ENCODE measurements around the gene ATP8B4. TPM values are rescaled to one million over a fixed set of nuclear protein-coding genes. Genes with fewer than 3 reads are reported as not detected.

The ATP8B4 gene
- total and polyA plus RNA-seq, 2 donors from 2014 or later, result 2.1 to 12.5 TPM

DNA sequence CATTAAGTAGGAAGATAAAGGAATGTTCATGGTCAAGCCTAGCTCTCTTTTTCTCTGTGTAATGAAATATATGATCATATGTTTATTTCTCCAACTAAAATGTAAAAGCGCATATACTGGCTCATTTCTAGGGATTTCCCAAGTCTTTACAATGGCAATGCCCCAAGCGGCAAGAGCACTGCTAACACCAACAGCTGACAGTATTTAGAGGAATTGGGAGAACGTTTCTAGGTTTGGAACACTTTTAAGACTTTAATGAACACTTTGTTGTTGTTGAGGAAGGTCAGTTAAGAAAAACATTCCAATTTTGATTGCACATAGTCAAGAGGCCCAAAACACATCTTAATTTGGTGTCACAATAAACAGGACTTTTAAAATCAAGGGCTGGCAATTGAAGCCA is 132.7 kb downstream of the ATP8B4 start:
- DNase-seq (no peak), FAIRE-seq (no peak)
- TF ChIP-seq, protein P1, sequence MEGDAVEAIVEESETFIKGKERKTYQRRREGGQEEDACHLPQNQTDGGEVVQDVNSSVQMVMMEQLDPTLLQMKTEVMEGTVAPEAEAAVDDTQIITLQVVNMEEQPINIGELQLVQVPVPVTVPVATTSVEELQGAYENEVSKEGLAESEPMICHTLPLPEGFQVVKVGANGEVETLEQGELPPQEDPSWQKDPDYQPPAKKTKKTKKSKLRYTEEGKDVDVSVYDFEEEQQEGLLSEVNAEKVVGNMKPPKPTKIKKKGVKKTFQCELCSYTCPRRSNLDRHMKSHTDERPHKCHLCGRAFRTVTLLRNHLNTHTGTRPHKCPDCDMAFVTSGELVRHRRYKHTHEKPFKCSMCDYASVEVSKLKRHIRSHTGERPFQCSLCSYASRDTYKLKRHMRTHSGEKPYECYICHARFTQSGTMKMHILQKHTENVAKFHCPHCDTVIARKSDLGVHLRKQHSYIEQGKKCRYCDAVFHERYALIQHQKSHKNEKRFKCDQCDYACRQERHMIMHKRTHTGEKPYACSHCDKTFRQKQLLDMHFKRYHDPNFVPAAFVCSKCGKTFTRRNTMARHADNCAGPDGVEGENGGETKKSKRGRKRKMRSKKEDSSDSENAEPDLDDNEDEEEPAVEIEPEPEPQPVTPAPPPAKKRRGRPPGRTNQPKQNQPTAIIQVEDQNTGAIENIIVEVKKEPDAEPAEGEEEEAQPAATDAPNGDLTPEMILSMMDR (IDR thresholded peaks at IDR 0.05; ENCODE audit: borderline replicate concordance, extremely low read depth, insufficient read depth), result no peak
- intact Hi-C loops (cut with DNase I), result no loop called here
- H3K4me3 ChIP-seq (ENCODE audit: low read length in 3 of 3), result no peak overlapping the region
- no peaks in the 10 kb centered on the region for H3K27me3 ChIP-seq (ENCODE audit: control insufficient read depth, insufficient read depth, low read length)
- H3K27ac ChIP-seq (ENCODE audit: low read depth in 2 of 2, low read length in 2 of 2), result no peak overlapping the region
- H3K9ac ChIP-seq (ENCODE audit: low read length in 3 of 3), result no peak overlapping the region
- H3K4me1 ChIP-seq (ENCODE audit: control insufficient read depth in 2 of 3, insufficient read depth in 2 of 3, low read depth in 1 of 3, low read length in 3 of 3), result peaks cover 0 to 3% (median 0%) of the 10 kb centered on the region in 3 donors
- no peaks in the 10 kb centered on the region for H3K36me3 ChIP-seq (ENCODE audit: control insufficient read depth in 2 of 3, insufficient read depth in 3 of 3, low read length in 3 of 3)
- H3K9me3 ChIP-seq (ENCODE audit: control insufficient read depth in 2 of 3, insufficient read depth in 1 of 3, low read length in 3 of 3), result no peaks in the 10 kb centered on the region

DNA sequence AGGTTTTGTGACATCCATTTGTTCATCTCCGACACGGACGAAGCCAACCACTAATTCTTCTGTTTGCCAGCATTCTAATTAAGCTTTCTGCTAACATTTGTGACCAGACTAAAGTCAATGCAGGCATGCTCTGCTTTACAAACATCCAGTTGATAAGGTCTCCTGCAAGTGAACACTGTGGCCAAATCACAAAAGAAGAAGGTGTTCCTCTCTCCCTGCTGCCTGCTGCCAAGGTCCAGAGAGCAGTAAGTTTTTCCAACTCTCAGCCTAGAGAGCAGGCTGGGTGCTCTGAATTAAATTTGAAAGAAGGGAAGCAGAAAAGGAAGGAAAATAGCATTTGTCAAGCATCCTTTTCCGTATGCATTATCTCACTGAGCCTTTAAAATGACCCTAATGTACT is 133.6 kb downstream of the ATP8B4 start:
- Histone ChIP-seq H3K9ac (ENCODE audit: low read length in 3 of 3) (no peak overlapping the region), H3K9me3 (ENCODE audit: control insufficient read depth in 2 of 3, insufficient read depth in 1 of 3, low read length in 3 of 3) (no peaks in the 10 kb centered on the region), H3K36me3 (ENCODE audit: control insufficient read depth in 2 of 3, insufficient read depth in 3 of 3, low read length in 3 of 3) (no peaks in the 10 kb centered on the region), H3K27me3 (ENCODE audit: control insufficient read depth, insufficient read depth, low read length) (no peaks in the 10 kb centered on the region), H3K4me1 (ENCODE audit: control insufficient read depth in 2 of 3, insufficient read depth in 2 of 3, low read depth in 1 of 3, low read length in 3 of 3) (peaks cover 0 to 3% (median 0%) of the 10 kb centered on the region in 3 donors), H3K4me3 (ENCODE audit: low read length in 3 of 3) (no peak overlapping the region), H3K27ac (ENCODE audit: low read depth in 2 of 2, low read length in 2 of 2) (no peak overlapping the region)
- intact Hi-C loops (cut with DNase I), result no loop called here
- TF ChIP-seq, protein P1 (IDR thresholded peaks at IDR 0.05; ENCODE audit: borderline replicate concordance, extremely low read depth, insufficient read depth), result no peak
- DNase-seq (no peak), FAIRE-seq (no peak)

GRCh38 chr15:49984436-49984835 is 134.6 kb downstream of the ATP8B4 start:
- no peaks in the 10 kb centered on the region for H3K9me3 ChIP-seq (ENCODE audit: control insufficient read depth in 2 of 3, insufficient read depth in 1 of 3, low read length in 3 of 3)
- intact Hi-C loops (cut with DNase I), result no loop called here
- peaks cover 0 to 3% (median 0%) of the 10 kb centered on the region in 3 donors for H3K4me1 ChIP-seq (ENCODE audit: control insufficient read depth in 2 of 3, insufficient read depth in 2 of 3, low read depth in 1 of 3, low read length in 3 of 3)
- H3K4me3 ChIP-seq (ENCODE audit: low read length in 3 of 3), result no peak overlapping the region
- H3K9ac ChIP-seq (ENCODE audit: low read length in 3 of 3), result no peak overlapping the region
- H3K36me3 ChIP-seq (ENCODE audit: control insufficient read depth in 2 of 3, insufficient read depth in 3 of 3, low read length in 3 of 3), result no peaks in the 10 kb centered on the region
- H3K27ac ChIP-seq (ENCODE audit: low read depth in 2 of 2, low read length in 2 of 2), result no peak overlapping the region
- FAIRE-seq (no peak), DNase-seq (no peak)
- TF ChIP-seq, protein P1 (IDR thresholded peaks at IDR 0.05; ENCODE audit: borderline replicate concordance, extremely low read depth, insufficient read depth), result no peak
- no peaks in the 10 kb centered on the region for H3K27me3 ChIP-seq (ENCODE audit: control insufficient read depth, insufficient read depth, low read length)

DNA sequence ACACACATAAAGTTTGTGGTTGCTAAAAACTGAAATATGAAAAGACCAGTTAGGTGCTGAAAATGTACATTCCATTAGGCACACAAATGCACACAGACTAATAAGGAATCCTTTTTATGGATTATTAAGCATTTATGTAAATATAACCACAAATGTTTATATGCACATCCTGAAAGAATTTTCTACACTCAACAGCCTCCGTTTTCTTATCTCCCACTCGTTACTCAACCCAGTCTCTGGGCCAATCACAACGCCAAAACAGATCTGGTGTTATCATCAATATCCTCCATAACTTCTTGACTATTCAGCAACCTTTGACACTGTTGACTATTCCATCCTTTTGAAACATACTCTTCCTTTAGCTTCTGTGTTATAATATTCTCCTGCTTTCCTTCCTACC is 136.4 kb downstream of the ATP8B4 start:
- intact Hi-C loops (cut with DNase I), result no loop called here
- no peak overlapping the region for H3K27ac ChIP-seq (ENCODE audit: low read depth in 2 of 2, low read length in 2 of 2)
- no peaks in the 10 kb centered on the region for H3K9me3 ChIP-seq (ENCODE audit: control insufficient read depth in 2 of 3, insufficient read depth in 1 of 3, low read length in 3 of 3)
- no peak overlapping the region for H3K4me3 ChIP-seq (ENCODE audit: low read length in 3 of 3)
- no peaks in the 10 kb centered on the region for H3K27me3 ChIP-seq (ENCODE audit: control insufficient read depth, insufficient read depth, low read length)
- peaks cover 0 to 3% (median 0%) of the 10 kb centered on the region in 3 donors for H3K4me1 ChIP-seq (ENCODE audit: control insufficient read depth in 2 of 3, insufficient read depth in 2 of 3, low read depth in 1 of 3, low read length in 3 of 3)
- H3K9ac ChIP-seq (ENCODE audit: low read length in 3 of 3), result no peak overlapping the region
- TF ChIP-seq, protein P1 (IDR thresholded peaks at IDR 0.05; ENCODE audit: borderline replicate concordance, extremely low read depth, insufficient read depth), result no peak
- FAIRE-seq (no peak), DNase-seq (no peak)
- H3K36me3 ChIP-seq (ENCODE audit: control insufficient read depth in 2 of 3, insufficient read depth in 3 of 3, low read length in 3 of 3), result no peaks in the 10 kb centered on the region

Data from kidney (tissue), 14 donors.